ENCODE results near the gene PLXNA2.

DNA sequence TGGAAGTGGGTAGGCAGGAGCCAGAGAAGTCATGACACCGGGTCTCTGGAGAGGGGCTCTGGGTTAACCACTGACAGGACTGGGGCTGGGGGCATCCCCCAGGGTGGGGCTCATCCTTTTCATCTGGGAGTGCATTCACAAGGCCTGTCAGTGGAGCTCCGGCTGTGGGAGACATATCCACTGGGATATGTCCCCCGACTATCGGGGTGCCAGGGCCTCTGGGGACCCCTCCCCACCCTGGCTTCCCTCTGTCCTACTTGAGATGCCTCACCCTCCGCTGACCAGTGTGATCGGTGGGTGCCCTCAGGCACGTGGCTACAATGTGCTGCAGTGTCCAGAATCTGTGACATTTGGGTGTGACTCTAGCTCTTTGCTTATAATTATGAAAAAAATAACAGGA, 240.9 kb downstream of the PLXNA2 start:
- TF ChIP-seq, protein P1, sequence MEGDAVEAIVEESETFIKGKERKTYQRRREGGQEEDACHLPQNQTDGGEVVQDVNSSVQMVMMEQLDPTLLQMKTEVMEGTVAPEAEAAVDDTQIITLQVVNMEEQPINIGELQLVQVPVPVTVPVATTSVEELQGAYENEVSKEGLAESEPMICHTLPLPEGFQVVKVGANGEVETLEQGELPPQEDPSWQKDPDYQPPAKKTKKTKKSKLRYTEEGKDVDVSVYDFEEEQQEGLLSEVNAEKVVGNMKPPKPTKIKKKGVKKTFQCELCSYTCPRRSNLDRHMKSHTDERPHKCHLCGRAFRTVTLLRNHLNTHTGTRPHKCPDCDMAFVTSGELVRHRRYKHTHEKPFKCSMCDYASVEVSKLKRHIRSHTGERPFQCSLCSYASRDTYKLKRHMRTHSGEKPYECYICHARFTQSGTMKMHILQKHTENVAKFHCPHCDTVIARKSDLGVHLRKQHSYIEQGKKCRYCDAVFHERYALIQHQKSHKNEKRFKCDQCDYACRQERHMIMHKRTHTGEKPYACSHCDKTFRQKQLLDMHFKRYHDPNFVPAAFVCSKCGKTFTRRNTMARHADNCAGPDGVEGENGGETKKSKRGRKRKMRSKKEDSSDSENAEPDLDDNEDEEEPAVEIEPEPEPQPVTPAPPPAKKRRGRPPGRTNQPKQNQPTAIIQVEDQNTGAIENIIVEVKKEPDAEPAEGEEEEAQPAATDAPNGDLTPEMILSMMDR (IDR thresholded peaks at IDR 0.05; ENCODE audit: borderline replicate concordance, extremely low read depth, low read length, poor library complexity, severe bottlenecking) = no peak
- TF ChIP-seq EZH2 (IDR thresholded peaks at IDR 0.05; ENCODE audit: borderline replicate concordance, low read depth, low read length, severe bottlenecking) = no peak
